ENCODE data around the gene FADS3.
A peak's percentile ranks its signal among the peaks of the same experiment; 100 is the strongest.

Gene FADS3, protein sequence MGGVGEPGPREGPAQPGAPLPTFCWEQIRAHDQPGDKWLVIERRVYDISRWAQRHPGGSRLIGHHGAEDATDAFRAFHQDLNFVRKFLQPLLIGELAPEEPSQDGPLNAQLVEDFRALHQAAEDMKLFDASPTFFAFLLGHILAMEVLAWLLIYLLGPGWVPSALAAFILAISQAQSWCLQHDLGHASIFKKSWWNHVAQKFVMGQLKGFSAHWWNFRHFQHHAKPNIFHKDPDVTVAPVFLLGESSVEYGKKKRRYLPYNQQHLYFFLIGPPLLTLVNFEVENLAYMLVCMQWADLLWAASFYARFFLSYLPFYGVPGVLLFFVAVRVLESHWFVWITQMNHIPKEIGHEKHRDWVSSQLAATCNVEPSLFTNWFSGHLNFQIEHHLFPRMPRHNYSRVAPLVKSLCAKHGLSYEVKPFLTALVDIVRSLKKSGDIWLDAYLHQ

DNA sequence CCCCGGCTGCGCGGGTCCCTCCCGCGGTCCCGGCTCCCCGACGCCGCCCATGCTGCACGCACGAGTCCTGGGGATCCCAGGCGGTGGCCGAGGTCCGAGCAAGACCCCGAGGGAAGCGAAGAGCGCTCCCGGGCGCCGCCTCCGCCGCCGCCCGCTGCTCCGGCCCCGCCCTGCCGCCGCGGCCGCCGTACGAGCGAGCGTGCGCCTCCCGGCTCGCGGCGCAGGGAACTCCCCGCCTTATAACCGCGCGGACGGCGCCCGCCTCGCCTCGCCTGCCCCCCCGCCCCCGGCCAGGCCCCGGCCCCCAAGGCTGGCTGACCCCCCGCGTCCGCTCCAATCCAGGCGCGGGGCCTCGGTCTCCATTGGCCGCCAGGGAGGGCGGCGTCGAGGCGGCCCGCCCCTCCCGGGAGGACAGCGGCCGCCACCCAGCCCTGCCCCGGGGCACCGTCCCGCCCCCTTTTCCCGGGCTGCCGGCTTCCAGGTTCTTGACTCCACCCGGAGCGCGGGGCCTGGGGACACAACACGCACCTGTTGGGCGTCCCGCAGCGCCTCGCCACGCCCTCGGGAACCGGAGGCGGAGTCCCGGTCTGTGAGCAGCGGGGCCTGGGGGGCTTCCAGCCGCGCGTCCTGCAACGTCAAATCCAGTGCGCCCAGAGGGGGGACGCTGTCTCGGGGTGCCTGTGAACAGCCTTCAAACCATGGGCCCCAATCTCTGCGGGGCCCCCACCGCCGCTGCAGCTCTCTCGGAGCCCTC lies at the start of gene FADS3:
FADS3 (minus strand) TSS at position 215 of the 754 bp plus-strand sequence; CDS start at position 51, 164 bp downstream.
- peak within 1 kb of the TSS; percentile 87 for H3K4me3 ChIP-seq (ENCODE audit: low read depth, low read length)
- H3K27ac ChIP-seq (ENCODE audit: low read depth, low read length) = no peak within 1 kb of the TSS
- H3K9me3 ChIP-seq (ENCODE audit: control insufficient read depth, insufficient read depth, low read length) = no peaks in the 10 kb centered on the region
- H3K4me1 ChIP-seq (ENCODE audit: control insufficient read depth, insufficient read depth, low read length) = no peaks in the 10 kb centered on the region
- no peaks in the 10 kb centered on the region for H3K27me3 ChIP-seq (ENCODE audit: control insufficient read depth, insufficient read depth, low read length)
- H3K36me3 ChIP-seq (ENCODE audit: control insufficient read depth, insufficient read depth, low read length) = no peaks in the 10 kb centered on the region
- H3K9ac ChIP-seq (ENCODE audit: low read depth, low read length) = peak within 1 kb of the TSS; percentile 65

DNA sequence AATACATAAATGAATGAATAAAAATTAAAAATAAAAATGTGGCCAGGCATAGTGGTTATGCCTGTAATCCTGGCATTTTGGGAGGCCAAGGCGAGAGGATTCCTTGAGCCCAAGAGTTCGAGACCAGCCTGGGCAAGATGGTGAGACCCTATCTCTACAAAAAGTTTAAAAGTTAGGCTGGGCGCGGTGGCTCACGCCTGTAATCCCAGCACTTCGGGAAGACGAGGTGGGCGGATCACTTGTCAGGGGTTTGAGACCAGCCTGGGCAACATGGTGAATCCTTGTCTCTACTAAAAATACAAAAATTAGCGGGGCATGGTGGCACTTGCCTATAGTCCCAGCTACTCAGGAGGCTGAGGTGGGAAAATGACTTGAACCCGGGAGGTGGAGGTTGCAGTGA lies 49.1 kb upstream of the FADS3 start:
- H3K9me3 ChIP-seq (ENCODE audit: control insufficient read depth, insufficient read depth, low read length) = no peaks in the 10 kb centered on the region
- H3K9ac ChIP-seq (ENCODE audit: low read depth, low read length) = no peak overlapping the region
- no peaks in the 10 kb centered on the region for H3K27me3 ChIP-seq (ENCODE audit: control insufficient read depth, insufficient read depth, low read length)
- no peak overlapping the region for H3K4me3 ChIP-seq (ENCODE audit: low read depth, low read length)
- H3K27ac ChIP-seq (ENCODE audit: low read depth, low read length) = no peak overlapping the region
- H3K4me1 ChIP-seq (ENCODE audit: control insufficient read depth, insufficient read depth, low read length) = no peaks in the 10 kb centered on the region
- H3K36me3 ChIP-seq (ENCODE audit: control insufficient read depth, insufficient read depth, low read length) = no peaks in the 10 kb centered on the region

DNA sequence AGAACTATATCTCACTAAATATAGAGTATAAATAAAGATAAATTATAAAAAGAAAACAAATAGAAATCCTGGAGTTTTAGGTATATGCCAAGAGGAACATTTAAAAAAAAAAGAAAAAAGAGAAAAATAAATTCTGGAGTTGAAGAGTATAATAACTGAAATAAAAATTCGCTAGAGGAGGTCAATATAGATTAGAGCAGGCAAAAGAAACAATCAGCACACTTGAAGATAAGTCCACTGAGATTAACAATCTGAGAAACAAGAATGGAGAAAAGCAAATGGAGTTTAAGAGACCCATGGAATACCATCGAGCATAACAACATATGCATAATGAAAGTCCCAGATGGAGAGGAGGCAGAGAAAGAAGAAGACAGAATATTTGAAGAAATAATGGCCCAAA lies 44.5 kb upstream of the FADS3 start:
- H3K36me3 ChIP-seq (ENCODE audit: control insufficient read depth, insufficient read depth, low read length) = no peaks in the 10 kb centered on the region
- H3K27ac ChIP-seq (ENCODE audit: low read depth, low read length) = no peak overlapping the region
- H3K9me3 ChIP-seq (ENCODE audit: control insufficient read depth, insufficient read depth, low read length) = peaks cover 4% of the 10 kb centered on the region; the same call in 1 of the 2 replicates
- H3K4me3 ChIP-seq (ENCODE audit: low read depth, low read length) = no peak overlapping the region
- no peak overlapping the region for H3K9ac ChIP-seq (ENCODE audit: low read depth, low read length)
- H3K4me1 ChIP-seq (ENCODE audit: control insufficient read depth, insufficient read depth, low read length) = no peaks in the 10 kb centered on the region
- no peaks in the 10 kb centered on the region for H3K27me3 ChIP-seq (ENCODE audit: control insufficient read depth, insufficient read depth, low read length)

DNA sequence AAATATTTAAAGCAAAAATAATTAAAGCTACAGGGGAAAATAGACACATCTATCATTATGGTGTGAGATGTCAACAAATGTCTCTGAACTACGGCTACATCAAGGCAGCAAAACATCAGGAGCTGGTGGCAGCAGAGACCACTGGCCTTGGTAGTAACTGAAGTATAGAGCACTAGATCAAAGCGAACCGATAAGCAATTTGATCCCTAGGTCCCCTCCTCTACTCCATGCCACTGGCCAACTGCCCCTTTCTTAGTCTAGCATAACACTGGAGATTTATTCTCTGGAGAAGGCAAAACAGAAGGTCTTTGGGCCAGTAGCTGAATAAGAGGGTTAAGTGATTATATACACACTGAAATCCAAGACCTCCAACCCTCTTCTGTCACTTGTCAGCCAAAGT lies 39.6 kb upstream of the FADS3 start:
- Histone ChIP-seq H3K4me3 (ENCODE audit: low read depth, low read length) (no peak overlapping the region), H3K9me3 (ENCODE audit: control insufficient read depth, insufficient read depth, low read length) (peaks cover 4% of the 10 kb centered on the region; the same call in 1 of the 2 replicates), H3K27me3 (ENCODE audit: control insufficient read depth, insufficient read depth, low read length) (no peaks in the 10 kb centered on the region), H3K4me1 (ENCODE audit: control insufficient read depth, insufficient read depth, low read length) (no peaks in the 10 kb centered on the region), H3K36me3 (ENCODE audit: control insufficient read depth, insufficient read depth, low read length) (no peaks in the 10 kb centered on the region), H3K27ac (ENCODE audit: low read depth, low read length) (no peak overlapping the region), H3K9ac (ENCODE audit: low read depth, low read length) (no peak overlapping the region)

DNA sequence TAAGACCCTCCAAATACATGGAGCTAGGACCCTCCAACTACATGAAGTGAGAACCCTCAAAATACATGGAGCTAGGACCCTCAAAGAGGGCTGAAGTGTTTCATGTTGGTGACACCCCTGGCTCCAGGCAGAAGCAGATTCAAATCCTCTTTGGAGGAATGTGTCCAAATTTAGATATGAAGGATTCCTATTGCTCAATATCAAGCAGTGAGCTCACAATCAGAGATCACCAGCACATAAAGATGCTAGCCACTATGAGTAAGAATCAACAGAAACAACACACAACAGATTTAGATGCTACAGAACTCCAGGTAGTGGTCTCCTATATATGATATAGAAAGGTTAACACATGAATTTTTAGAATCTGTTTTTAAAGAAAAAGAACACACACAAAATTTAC lies 37.3 kb upstream of the FADS3 start:
- Histone ChIP-seq H3K9me3 (ENCODE audit: control insufficient read depth, insufficient read depth, low read length) (peaks cover 4% of the 10 kb centered on the region; the same call in 1 of the 2 replicates), H3K36me3 (ENCODE audit: control insufficient read depth, insufficient read depth, low read length) (no peaks in the 10 kb centered on the region), H3K4me3 (ENCODE audit: low read depth, low read length) (no peak overlapping the region), H3K27ac (ENCODE audit: low read depth, low read length) (no peak overlapping the region), H3K4me1 (ENCODE audit: control insufficient read depth, insufficient read depth, low read length) (peaks cover 6% of the 10 kb centered on the region), H3K27me3 (ENCODE audit: control insufficient read depth, insufficient read depth, low read length) (no peaks in the 10 kb centered on the region), H3K9ac (ENCODE audit: low read depth, low read length) (no peak overlapping the region)

DNA sequence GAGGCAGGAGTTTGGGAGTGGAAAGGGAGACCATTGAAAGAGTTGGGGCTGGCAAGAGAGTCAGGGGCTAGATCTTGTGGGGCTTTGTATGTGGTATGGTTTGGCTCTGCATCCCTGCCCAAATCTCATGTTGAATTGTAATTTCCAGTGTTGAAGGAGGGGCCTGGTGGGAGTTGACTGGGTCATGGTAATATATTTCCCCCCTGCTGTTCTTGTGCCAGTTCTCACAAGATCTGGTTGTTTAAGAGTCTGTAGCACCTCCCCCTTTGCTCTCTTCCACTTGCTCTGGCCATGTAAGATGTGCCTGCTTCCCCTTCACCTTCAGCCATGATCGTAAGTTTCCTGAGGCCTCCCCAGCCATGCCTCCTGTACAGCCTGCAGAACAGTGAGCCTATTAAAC lies 36.2 kb upstream of the FADS3 start:
- no peaks in the 10 kb centered on the region for H3K27me3 ChIP-seq (ENCODE audit: control insufficient read depth, insufficient read depth, low read length)
- H3K9ac ChIP-seq (ENCODE audit: low read depth, low read length) = no peak overlapping the region
- no peaks in the 10 kb centered on the region for H3K36me3 ChIP-seq (ENCODE audit: control insufficient read depth, insufficient read depth, low read length)
- peaks cover 17% of the 10 kb centered on the region for H3K4me1 ChIP-seq (ENCODE audit: control insufficient read depth, insufficient read depth, low read length)
- no peak overlapping the region for H3K4me3 ChIP-seq (ENCODE audit: low read depth, low read length)
- H3K27ac ChIP-seq (ENCODE audit: low read depth, low read length) = no peak overlapping the region
- H3K9me3 ChIP-seq (ENCODE audit: control insufficient read depth, insufficient read depth, low read length) = no peaks in the 10 kb centered on the region

DNA sequence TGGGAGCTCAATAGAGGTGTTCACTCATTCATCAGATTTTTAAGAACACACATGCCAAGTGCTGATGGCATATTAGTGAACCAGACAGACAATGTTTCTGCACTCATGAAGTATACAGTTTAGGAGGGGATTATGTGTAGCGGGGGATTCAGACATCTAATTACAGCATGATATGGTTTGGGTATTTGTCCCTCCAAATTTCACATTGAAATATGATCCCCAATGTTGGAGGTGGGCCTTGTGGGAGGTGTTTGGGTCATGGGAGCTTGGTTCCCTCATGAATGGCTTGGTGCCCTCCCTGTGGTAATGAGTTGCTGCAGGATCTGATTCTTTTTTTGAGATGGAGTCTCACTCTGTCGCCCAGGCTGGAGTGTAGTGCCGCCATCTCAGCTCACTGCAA lies 34.9 kb upstream of the FADS3 start:
- no peaks in the 10 kb centered on the region for H3K27me3 ChIP-seq (ENCODE audit: control insufficient read depth, insufficient read depth, low read length)
- no peaks in the 10 kb centered on the region for H3K9me3 ChIP-seq (ENCODE audit: control insufficient read depth, insufficient read depth, low read length)
- H3K4me1 ChIP-seq (ENCODE audit: control insufficient read depth, insufficient read depth, low read length) = peaks cover 18% of the 10 kb centered on the region
- H3K27ac ChIP-seq (ENCODE audit: low read depth, low read length) = no peak overlapping the region
- H3K9ac ChIP-seq (ENCODE audit: low read depth, low read length) = no peak overlapping the region
- no peak overlapping the region for H3K4me3 ChIP-seq (ENCODE audit: low read depth, low read length)
- H3K36me3 ChIP-seq (ENCODE audit: control insufficient read depth, insufficient read depth, low read length) = no peaks in the 10 kb centered on the region

DNA sequence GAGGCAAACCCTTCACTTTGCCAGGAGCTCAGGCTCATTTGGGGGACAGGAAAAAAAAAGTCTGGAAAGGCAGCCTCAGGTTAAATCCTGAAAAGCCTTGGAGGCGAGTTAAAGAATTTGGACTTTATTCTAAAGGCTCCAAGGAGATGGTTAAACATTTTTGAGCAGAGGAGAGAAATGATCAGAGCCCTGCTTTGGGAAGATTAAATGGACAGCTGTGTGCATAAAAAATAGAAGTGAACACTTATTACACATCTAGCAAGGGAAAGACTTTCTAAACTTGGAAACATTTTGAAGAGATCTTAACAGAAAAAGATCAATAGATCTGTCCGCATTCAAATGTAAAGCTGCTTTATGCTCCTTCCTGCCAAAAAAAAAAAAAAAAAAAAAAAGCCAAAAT lies 34.4 kb upstream of the FADS3 start:
- H3K9ac ChIP-seq (ENCODE audit: low read depth, low read length) = no peak overlapping the region
- H3K36me3 ChIP-seq (ENCODE audit: control insufficient read depth, insufficient read depth, low read length) = no peaks in the 10 kb centered on the region
- H3K27ac ChIP-seq (ENCODE audit: low read depth, low read length) = no peak overlapping the region
- H3K4me1 ChIP-seq (ENCODE audit: control insufficient read depth, insufficient read depth, low read length) = peaks cover 18% of the 10 kb centered on the region
- no peaks in the 10 kb centered on the region for H3K27me3 ChIP-seq (ENCODE audit: control insufficient read depth, insufficient read depth, low read length)
- no peak overlapping the region for H3K4me3 ChIP-seq (ENCODE audit: low read depth, low read length)
- no peaks in the 10 kb centered on the region for H3K9me3 ChIP-seq (ENCODE audit: control insufficient read depth, insufficient read depth, low read length)

DNA sequence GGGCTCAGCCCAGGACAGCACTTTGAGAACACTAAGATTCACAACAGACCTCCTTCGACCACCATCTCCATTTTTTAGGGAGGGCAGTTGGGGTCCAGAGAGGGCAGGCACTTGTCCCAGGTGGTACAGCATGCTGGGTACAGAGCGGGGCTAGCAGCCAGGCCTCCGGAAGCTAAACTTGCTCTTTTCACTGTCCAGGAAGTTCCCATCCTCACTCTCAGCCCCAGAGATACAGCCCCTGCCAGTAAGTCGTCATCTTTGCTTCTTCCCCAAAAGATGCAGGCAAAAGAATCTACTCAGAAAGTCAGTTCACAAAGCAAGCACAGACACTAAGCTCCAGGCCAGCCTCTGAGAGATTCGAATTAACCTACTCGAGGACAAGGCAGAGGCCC lies 32.7 kb upstream of the FADS3 start:
- Histone ChIP-seq H3K9me3 (ENCODE audit: control insufficient read depth, insufficient read depth, low read length) (no peaks in the 10 kb centered on the region), H3K27me3 (ENCODE audit: control insufficient read depth, insufficient read depth, low read length) (no peaks in the 10 kb centered on the region), H3K27ac (ENCODE audit: low read depth, low read length) (peak overlapping the region; percentile 78), H3K36me3 (ENCODE audit: control insufficient read depth, insufficient read depth, low read length) (no peaks in the 10 kb centered on the region), H3K4me3 (ENCODE audit: low read depth, low read length) (no peak overlapping the region), H3K9ac (ENCODE audit: low read depth, low read length) (no peak overlapping the region), H3K4me1 (ENCODE audit: control insufficient read depth, insufficient read depth, low read length) (peaks cover 18% of the 10 kb centered on the region)

DNA sequence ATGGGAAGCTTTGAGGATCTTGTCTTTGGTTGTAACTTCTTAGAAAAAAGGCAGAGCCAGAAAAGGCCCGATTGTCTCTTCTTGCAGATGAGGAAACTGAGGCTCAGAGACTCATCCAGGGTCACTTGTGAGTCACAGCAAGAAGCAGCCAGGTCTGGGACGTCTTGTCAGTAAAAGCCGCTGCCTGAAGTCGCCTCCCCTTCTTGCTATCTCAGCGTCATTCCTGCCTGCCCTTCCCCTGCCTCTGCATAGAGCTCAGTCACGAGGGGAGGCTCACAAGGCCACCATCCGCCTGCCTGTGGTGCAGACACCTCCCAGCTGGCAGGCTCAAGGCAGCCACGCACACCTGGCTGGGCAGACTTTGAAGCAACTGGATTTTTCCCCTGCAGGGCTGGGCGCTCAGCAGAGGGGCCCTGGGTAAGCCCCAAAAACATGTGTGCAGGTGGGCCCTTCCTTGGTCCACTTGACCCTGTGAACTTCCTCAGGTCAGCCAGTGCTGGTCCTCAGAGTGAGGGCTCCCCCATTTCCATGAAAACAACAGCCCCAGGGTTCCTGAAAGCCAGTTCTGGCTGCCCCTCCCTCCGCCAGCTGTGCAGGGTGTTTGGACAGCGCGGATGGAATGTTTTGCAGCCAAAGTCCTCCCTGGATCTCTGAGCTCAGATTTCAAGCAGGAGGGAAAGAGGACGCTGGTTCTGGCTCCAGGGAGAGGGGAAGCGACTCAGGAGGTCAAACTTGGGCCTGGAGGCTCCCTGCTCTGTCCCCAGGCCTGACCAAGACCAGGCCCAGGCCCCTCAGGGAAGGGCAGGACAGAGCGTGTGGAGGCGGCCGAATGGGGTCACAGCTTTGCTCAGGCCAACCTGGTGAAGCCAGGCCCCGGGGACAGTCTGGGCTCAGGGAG lies 32.1 kb upstream of the FADS3 start:
- Histone ChIP-seq H3K4me3 (ENCODE audit: low read depth, low read length) (no peak overlapping the region), H3K4me1 (ENCODE audit: control insufficient read depth, insufficient read depth, low read length) (peaks cover 18% of the 10 kb centered on the region), H3K9ac (ENCODE audit: low read depth, low read length) (no peak overlapping the region), H3K9me3 (ENCODE audit: control insufficient read depth, insufficient read depth, low read length) (no peaks in the 10 kb centered on the region), H3K27ac (ENCODE audit: low read depth, low read length) (peak overlapping the region; percentile 78), H3K36me3 (ENCODE audit: control insufficient read depth, insufficient read depth, low read length) (no peaks in the 10 kb centered on the region), H3K27me3 (ENCODE audit: control insufficient read depth, insufficient read depth, low read length) (peaks cover 3% of the 10 kb centered on the region)
